GM21723 (cell line): ENCODE measurements around the gene PCDHGA1.

Experiments
- ATAC-seq: cut with Tn5 transposase; IDR thresholded peaks from one replicate; pipeline ENCODE4 v1.9.1; 2021; ENCODE audit warnings: mild to moderate bottlenecking, moderate library complexity; ENCODE audit not compliant: unreplicated experiment

Gene PCDHGA1

GRCh38 chr5:141439411-141440141 is 109.3 kb downstream of the PCDHGA1 start:
- ATAC-seq = no peak

- no peak for ATAC-seq
Measured at GRCh38 chr5:141440341-141440740, 110.0 kb downstream of the PCDHGA1 start.

- ATAC-seq = no peak
Measured at GRCh38 chr5:141441571-141442170, 111.4 kb downstream of the PCDHGA1 start.

GRCh38 chr5:141465351-141465750 is 135.0 kb downstream of the PCDHGA1 start:
- no peak for ATAC-seq

GRCh38 chr5:141475625-141476131 is 145.4 kb downstream of the PCDHGA1 start, which contains the start of gene PCDHGC3:
PCDHGC3 (plus strand) TSS chr5:141475966; CDS start chr5:141476117, 151 bp downstream.
- ATAC-seq = peak; percentile 98

GRCh38 chr5:141476132-141476911 is 146.0 kb downstream of the PCDHGA1 start:
- ATAC-seq = peak; percentile 45

GRCh38 chr5:141477044-141477575 is 146.8 kb downstream of the PCDHGA1 start:
- ATAC-seq = no peak

GRCh38 chr5:141477815-141478214 is 147.5 kb downstream of the PCDHGA1 start:
- ATAC-seq = no peak

GRCh38 chr5:141478321-141478945 is 148.1 kb downstream of the PCDHGA1 start:
- no peak for ATAC-seq

GRCh38 chr5:141479776-141480175 is 149.5 kb downstream of the PCDHGA1 start:
- no peak for ATAC-seq

GRCh38 chr5:141483902-141484301 is 153.6 kb downstream of the PCDHGA1 start:
- no peak for ATAC-seq

- ATAC-seq = no peak
Measured at GRCh38 chr5:141484310-141484640, 154.0 kb downstream of the PCDHGA1 start.

GRCh38 chr5:141484641-141485311 is 154.5 kb downstream of the PCDHGA1 start, which contains the start of gene PCDHGC4:
PCDHGC4 (plus strand) TSS chr5:141485030; CDS start chr5:141485174, 144 bp downstream.
- peak; percentile 64 for ATAC-seq

GRCh38 chr5:141485321-141486055 is 155.2 kb downstream of the PCDHGA1 start:
- peak; percentile 11 for ATAC-seq

GRCh38 chr5:141486091-141486490 is 155.8 kb downstream of the PCDHGA1 start:
- no peak for ATAC-seq

GRCh38 chr5:141487131-141487530 is 156.8 kb downstream of the PCDHGA1 start:
- no peak for ATAC-seq

GRCh38 chr5:141488591-141489561 is 158.6 kb downstream of the PCDHGA1 start, which contains the start of gene PCDHGC5:
PCDHGC5 (plus strand) TSS chr5:141489081; CDS start chr5:141489241, 160 bp downstream.
- no peak for ATAC-seq

GRCh38 chr5:141489841-141490240 is 159.5 kb downstream of the PCDHGA1 start:
- no peak for ATAC-seq
